NCI-H1092 treated with DMSO at 0.1 percent for 48 hours (cell line): ENCODE results near the gene SLC25A42.
A peak's percentile ranks its signal among the peaks of the same experiment; 100 is the strongest.
"Not testable (repeated sequence)": the region's sequence is repeated elsewhere in the genome, so short reads cannot be mapped to it uniquely, and the experiment has no call there.

Source experiments
- DNase-seq: peaks from one replicate; lab custom pipeline; 2025; lab: John Stamatoyannopoulos, UW

SLC25A42 gene

GRCh38 chr19:19063183-19064097 is at the start of gene SLC25A42:
SLC25A42 (plus strand) TSS chr19:19063994; CDS start chr19:19096125, 32,131 bp downstream.
- DNase-seq = peak; percentile 99

GRCh38 chr19:19021115-19021514 is 42.7 kb upstream of the SLC25A42 start:
- no peak for DNase-seq

- no peak for DNase-seq
Measured at GRCh38 chr19:19022380-19022961, 41.3 kb upstream of the SLC25A42 start.

- DNase-seq = not testable (repeated sequence)
Measured at GRCh38 chr19:19023376-19023775, 40.4 kb upstream of the SLC25A42 start.

- no peak for DNase-seq
Measured at GRCh38 chr19:19025861-19026260, 37.9 kb upstream of the SLC25A42 start.

- no peak for DNase-seq
Measured at GRCh38 chr19:19026299-19026971, 37.4 kb upstream of the SLC25A42 start.

GRCh38 chr19:19027228-19027627 is 36.6 kb upstream of the SLC25A42 start:
- no peak for DNase-seq

GRCh38 chr19:19028526-19028925 is 35.3 kb upstream of the SLC25A42 start:
- no peak for DNase-seq

GRCh38 chr19:19031891-19032290 is 31.9 kb upstream of the SLC25A42 start:
- DNase-seq = no peak

- DNase-seq = peak; percentile 64
Measured at GRCh38 chr19:19032420-19033175, 31.2 kb upstream of the SLC25A42 start.

GRCh38 chr19:19033176-19033425 is 30.7 kb upstream of the SLC25A42 start:
- no peak for DNase-seq

- DNase-seq = peak; percentile 93
Measured at GRCh38 chr19:19033426-19034203, 30.2 kb upstream of the SLC25A42 start, which contains the start of the genes ARMC6 and SUGP2. ARMC6 (plus strand) TSS chr19:19033603; CDS start chr19:19034210, 607 bp downstream. SUGP2 (minus strand) TSS chr19:19033517; CDS start chr19:19031071, 2,446 bp downstream.

GRCh38 chr19:19034204-19034624 is 29.6 kb upstream of the SLC25A42 start:
- peak; percentile 66 for DNase-seq

- no peak for DNase-seq
Measured at GRCh38 chr19:19039901-19040300, 23.9 kb upstream of the SLC25A42 start.

GRCh38 chr19:19040417-19040816 is 23.4 kb upstream of the SLC25A42 start:
- no peak for DNase-seq

GRCh38 chr19:19042732-19043280 is 21.0 kb upstream of the SLC25A42 start:
- DNase-seq = no peak

- no peak for DNase-seq
Measured at GRCh38 chr19:19043481-19043880, 20.3 kb upstream of the SLC25A42 start.

GRCh38 chr19:19043881-19044280 is 19.9 kb upstream of the SLC25A42 start:
- DNase-seq = no peak

- no peak for DNase-seq
Measured at GRCh38 chr19:19049406-19049805, 14.4 kb upstream of the SLC25A42 start.

- no peak for DNase-seq
Measured at GRCh38 chr19:19050104-19050503, 13.7 kb upstream of the SLC25A42 start.

GRCh38 chr19:19050731-19051130 is 13.1 kb upstream of the SLC25A42 start:
- no peak for DNase-seq
